Hematopoietic multipotent progenitor cell treated with erythropoietin and hydrocortisone succinate and interleukin-3 and kit ligand, for 8 days (in vitro differentiated cells): ENCODE results near the gene TMEM139.
"Not testable (repeated sequence)": the region's sequence is repeated elsewhere in the genome, so short reads cannot be mapped to it uniquely, and the experiment has no call there.

Source experiments
- DNase-seq: peaks from one replicate; pipeline ENCODE4 v3.0.0-alpha.2; 2015

TMEM139 gene

GRCh38 chr7:143289888-143290287 lies 5.1 kb downstream of the TMEM139 start:
- DNase-seq: not testable (repeated sequence)

- DNase-seq: no peak
These were observed 5.5 kb downstream of the TMEM139 start for GRCh38 chr7:143290293-143290692.

- no peak for DNase-seq
These were observed 8.1 kb downstream of the TMEM139 start for GRCh38 chr7:143292876-143293275.

- DNase-seq: peak; percentile 25
These were observed 11.1 kb downstream of the TMEM139 start for GRCh38 chr7:143295870-143296269.

- DNase-seq: no peak
These were observed 11.9 kb downstream of the TMEM139 start for GRCh38 chr7:143296686-143297085.

- no peak for DNase-seq
These were observed 14.6 kb downstream of the TMEM139 start for GRCh38 chr7:143299346-143299745.

DNA sequence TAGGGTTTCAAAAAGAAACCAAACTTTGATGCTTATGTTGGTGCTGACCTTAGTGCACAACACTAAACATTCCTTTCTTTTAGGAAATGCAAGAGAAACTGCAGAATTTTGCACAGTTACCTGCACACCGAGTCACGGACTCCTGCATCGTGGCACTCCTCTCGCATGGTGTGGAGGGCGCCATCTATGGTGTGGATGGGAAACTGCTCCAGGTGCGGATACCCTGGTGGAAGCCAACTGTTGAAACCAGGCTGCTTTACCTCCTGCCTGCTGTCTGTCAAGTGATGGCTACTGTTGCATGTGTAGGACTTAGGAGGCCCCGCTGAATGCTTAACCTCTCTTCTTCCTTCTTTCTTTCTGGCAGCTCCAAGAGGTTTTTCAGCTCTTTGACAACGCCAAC lies 15.1 kb downstream of the TMEM139 start:
- peak; percentile 43 for DNase-seq

DNA sequence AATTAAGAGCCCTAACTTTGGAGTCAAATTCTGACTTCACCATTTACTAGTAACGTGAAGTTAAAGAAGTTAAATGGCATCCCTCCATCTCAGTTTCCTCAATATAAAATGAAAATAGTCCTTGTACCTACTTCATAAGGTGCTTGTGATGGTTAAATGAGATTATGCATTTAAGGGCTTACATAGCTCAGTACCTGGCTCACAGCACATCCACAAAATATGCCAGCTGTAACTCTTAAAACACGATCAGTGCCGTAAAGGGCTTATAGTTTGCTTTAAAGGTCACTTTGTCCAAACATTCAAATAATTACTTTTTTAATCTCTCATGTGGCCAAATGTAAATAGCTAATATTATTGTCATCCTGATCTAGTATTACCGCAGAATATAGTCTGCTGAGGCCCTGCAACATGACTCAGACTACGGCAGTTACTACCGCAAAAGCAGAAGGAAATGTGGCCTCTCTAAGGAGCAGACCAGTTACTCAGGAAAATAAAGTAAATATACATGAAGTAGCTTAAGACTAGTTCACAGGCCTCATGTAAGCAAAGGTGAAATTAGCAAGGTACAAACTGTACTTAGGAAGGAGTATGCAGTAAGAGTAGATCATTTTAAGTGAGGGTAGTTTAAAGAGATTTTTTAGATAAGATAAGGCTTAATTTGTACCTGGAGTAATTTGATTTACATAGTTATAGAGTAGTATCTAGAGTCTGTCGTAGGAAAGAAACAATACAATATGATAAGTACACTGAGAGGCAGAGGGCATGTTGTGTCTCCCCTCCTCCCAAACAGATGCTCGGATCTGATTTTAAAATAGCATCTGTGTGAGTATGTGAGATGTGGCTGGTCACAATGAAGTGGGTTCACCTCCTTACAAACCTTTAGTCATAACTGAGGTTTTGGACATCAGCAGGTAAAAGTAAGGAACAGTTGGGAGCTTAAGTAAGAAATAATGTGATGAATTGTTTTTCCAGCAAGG lies 16.5 kb downstream of the TMEM139 start:
- DNase-seq: no peak

GRCh38 chr7:143303733-143304132 lies 19.0 kb downstream of the TMEM139 start:
- DNase-seq: no peak

- no peak for DNase-seq
These were observed 20.2 kb downstream of the TMEM139 start for GRCh38 chr7:143304938-143305337.

DNA sequence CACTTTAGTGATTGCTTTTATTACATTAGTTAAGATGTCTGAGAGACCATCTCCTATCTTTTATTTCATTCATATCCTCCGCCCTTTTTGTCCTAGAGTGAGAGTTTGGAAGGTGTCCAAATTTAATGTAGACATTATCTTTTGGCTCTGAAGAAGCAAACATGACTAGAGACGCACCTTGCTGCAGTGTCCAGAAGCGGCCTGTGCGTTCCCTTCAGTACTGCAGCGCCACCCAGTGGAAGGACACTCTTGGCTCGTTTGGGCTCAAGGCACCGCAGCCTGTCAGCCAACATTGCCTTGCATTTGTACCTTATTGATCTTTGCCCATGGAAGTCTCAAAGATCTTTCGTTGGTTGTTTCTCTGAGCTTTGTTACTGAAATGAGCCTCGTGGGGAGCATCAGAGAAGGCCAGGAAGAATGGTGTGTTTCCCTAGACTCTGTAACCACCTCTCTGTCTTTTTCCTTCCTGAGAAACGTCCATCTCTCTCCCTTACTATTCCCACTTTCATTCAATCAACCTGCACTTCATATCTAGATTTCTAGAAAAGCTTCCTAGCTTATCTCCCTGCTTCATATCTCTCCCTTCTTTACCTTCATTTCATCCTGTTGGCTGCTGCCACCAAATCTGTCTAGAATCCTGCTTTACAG lies 20.8 kb downstream of the TMEM139 start:
- peak; percentile 80 for DNase-seq

DNA sequence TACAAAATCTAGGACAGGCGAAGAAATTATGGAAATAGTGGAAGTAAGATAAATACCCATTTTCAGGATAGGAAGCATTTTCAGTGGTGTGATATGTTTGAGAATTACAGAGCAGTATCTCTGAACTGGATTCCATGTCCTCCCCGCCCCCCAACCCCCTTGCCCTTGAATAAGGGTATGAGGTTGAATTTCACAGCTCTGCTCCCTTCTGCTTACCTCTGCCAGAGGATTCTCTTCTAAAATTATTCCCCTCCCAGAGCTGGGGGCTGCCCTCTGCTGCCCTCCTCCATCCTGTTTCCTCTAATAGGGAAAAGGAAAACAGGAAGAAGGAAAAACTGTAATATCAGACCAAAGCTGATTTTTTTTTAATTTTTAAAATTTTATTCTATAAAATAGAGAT lies 23.9 kb downstream of the TMEM139 start:
- DNase-seq: no peak

DNA sequence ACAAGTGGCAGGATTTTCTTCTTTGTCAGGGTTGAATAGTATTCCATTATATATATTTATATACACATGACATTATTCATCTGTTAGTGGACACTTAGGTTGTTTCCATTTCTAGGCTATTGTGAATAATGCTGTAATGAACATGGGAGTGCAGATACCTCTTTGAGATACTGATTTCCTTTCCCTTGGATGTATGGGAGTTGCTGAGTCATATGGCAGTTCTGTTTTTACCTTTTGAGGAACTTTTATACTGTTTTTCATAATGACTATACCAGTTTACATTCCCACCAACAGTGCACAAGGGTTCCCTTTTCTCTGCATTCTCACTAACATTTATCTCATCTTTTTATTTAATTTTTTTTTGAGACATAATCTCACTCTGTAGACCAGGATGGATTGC lies 29.4 kb downstream of the TMEM139 start:
- no peak for DNase-seq

DNA sequence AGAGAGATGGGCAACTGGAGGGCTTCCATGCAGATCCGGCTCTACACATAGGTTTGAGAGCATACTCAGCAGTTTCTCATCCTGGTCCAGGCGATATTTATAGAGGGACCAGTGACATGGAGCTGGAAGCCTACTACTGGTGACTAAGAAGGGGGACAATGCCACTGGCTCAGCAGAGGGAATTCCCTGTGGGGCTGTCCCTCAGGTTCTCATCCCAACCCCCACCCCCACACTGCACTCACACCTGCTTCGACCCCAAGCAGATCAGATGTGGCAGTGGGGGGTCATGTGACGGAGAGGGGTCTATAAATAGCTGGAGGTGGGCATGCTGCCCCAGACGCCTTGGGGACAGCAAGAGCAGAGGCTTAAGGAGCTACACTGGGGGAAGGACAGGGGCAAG lies 31.0 kb downstream of the TMEM139 start, which contains the start of gene CLCN1:
TSS of gene CLCN1 (plus strand) at position 336 of the 400 bp plus-strand sequence. CDS start 102 bp downstream, outside the sequence.
- no peak for DNase-seq

- no peak for DNase-seq
These were observed 31.7 kb downstream of the TMEM139 start for GRCh38 chr7:143316492-143316891.

DNA sequence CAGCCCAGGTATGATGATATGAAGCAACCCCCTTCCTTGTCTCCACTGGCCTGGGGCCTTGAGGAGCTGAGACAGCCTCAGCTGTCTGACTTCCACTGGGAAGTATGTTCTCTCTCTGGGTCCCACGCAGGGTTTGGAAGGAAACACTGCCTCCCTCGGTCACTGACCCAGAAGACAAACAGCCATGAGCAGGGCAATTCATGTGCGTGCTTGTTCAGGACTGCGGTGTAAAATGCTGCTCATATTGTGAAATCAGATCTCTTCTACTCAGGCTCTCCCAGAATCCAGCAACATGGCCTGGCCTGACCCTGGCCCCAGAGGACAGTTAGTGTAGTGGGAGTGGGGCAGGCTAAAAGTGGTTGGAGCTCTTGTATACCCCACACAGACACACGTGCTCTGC lies 33.9 kb downstream of the TMEM139 start:
- no peak for DNase-seq

DNA sequence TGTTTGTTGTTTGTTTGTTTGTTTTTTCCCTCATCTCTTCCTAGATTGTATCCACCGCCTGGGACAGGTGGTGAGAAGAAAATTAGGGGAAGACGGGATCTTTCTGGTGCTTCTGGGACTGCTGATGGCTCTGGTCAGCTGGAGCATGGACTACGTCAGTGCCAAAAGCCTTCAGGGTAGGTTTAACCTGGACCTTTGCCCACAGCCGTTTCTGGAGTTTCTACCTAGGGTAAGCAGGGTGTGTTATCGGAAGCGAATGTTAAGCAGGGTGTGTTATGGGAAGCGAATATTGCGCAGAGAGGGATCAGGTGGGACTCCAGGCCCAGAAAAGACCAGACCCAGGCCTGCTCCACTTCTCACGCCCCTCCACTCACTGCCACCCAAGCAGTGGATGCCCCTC lies 35.9 kb downstream of the TMEM139 start:
- no peak for DNase-seq

GRCh38 chr7:143321242-143321641 lies 36.5 kb downstream of the TMEM139 start:
- no peak for DNase-seq

DNA sequence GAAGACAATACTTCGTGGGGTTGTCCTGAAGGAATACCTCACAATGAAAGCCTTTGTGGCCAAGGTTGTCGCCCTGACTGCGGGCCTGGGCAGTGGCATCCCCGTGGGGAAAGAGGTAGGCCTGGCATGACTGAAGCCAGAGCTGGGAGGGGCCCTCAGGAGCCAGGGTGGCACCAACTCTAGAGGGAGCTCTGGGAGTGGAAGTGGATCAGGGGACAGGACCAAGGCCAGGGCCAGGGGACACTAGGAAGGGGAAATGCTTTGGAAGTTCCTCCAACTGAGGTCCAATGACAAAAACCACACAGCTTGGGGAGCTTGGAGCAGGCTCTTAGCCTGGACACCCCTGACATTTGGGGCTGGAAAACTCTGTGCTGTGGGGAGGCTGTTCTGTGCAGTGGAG lies 37.0 kb downstream of the TMEM139 start:
- no peak for DNase-seq

DNA sequence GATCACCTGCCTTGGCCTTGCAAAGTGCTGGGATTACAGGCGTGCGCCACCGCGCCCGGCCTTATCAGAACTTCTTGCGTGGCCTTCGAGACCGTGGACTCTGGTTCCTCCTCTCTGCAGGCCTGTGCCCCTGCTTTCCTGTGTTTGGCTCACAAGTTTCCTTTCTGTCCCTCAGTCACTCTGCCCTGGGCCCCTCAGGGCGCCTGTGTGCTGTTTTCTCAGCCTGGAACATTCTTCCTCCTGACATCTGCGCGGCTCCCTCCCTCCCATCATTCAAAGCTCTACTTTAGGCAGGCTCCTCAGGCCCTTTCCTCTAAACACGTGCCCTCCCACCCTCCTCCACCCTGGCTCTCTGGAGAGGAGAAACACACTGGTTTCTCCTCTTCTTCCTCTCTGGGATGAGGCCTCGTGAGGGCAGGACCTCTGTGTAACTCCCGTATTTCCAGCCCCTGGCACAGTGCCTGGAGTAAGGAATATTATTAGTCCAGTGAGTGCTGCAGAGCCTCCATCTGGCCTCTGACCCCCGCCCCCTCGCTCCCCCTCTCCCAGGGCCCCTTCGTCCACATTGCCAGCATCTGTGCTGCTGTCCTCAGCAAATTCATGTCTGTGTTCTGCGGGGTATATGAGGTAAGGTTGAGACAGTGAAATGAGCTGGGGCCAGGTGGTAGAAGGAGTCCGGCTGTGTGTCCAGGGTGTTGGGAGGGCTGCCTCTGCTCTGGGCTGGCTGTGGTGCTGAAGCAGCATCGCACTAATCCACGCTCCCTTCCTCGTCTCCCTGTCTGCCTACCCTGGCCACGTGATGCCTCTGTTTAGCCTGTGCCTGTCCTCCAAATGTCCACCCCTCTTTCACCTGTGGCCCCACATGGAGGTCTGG lies 38.2 kb downstream of the TMEM139 start:
- DNase-seq: no peak

- DNase-seq: no peak
These were observed 38.9 kb downstream of the TMEM139 start for GRCh38 chr7:143323653-143324052.

DNA sequence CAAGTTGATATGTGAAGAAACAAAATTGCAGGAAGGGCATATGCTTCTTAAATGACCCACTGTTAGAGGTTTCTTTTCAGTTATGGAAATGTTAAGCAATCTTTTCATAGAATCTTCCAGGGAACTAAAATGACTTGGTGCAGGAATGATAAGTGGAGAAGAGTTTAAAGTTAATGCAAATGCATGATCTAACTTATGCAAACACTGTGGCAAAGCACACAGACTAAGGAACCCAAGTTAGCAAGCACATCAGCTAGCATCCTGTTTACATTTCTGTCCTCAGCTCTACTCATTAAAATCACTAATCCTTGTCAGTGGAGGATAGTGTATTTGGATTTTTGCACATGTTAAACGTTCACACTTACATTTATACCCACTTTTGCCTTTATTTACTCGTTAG lies 40.5 kb downstream of the TMEM139 start:
- DNase-seq: no peak

- DNase-seq: no peak
These were observed 43.1 kb downstream of the TMEM139 start for GRCh38 chr7:143327903-143328302.
